IPS DF 6.9 (cell line): ENCODE measurements around the gene HGS.

Source experiments
- DNase-seq: peaks from one replicate; pipeline ENCODE4 v3.0.0-alpha.2; 2013; ENCODE audit warnings: low read depth, low spot score
- H3K27ac ChIP-seq: one replicate; pipeline ENCODE4 v1.5.1; 2013; ENCODE audit warnings: low read length, control low read depth
- H3K27me3 ChIP-seq: 2 replicates; pipeline ENCODE4 v1.6.1; 2013; ENCODE audit warnings: mild to moderate bottlenecking, low read length; ENCODE audit not compliant: control insufficient read depth, insufficient read depth
- H3K36me3 ChIP-seq: 2 replicates; pipeline ENCODE4 v1.6.1; 2013; ENCODE audit warnings: low read length; ENCODE audit not compliant: control insufficient read depth, insufficient read depth
- H3K4me1 ChIP-seq: 2 replicates; pipeline ENCODE4 v1.6.1; 2013; ENCODE audit warnings: low read length; ENCODE audit not compliant: control insufficient read depth, insufficient read depth
- H3K4me3 ChIP-seq: 2 replicates; pipeline ENCODE4 v1.5.1; 2013; ENCODE audit warnings: mild to moderate bottlenecking, low read length
- H3K9me3 ChIP-seq: 2 replicates; pipeline ENCODE4 v1.6.1; 2013; ENCODE audit warnings: low read length, inconsistent platforms; ENCODE audit not compliant: control insufficient read depth, insufficient read depth
- WGBS: extraction: QIAGEN DNeasy Blood & Tissue Kit; methylation state at CpG from one replicate; pipeline ENCODE4 v1.1.7; 2013; ENCODE audit warnings: mixed read lengths, missing lambda C conversion rate; ENCODE audit not compliant: insufficient read length, insufficient coverage; 5-methylcytosine and 5-hydroxymethylcytosine counted together

Gene HGS

GRCh38 chr17:81706232-81706611, 22.4 kb downstream of the HGS start:
- Histone ChIP-seq H3K4me3 (no peak overlapping the region), H3K27ac (no peak overlapping the region), H3K36me3 (peaks cover 38% of the 10 kb centered on the region), H3K4me1 (peaks cover 7% of the 10 kb centered on the region), H3K27me3 (no peaks in the 10 kb centered on the region), H3K9me3 (no peaks in the 10 kb centered on the region)
- no CpG with 5 or more reads among the region's 17 CpGs for WGBS
- no peak for DNase-seq

- Histone ChIP-seq H3K9me3 (no peaks in the 10 kb centered on the region), H3K4me3 (no peak overlapping the region), H3K27ac (no peak overlapping the region), H3K36me3 (peaks cover 32% of the 10 kb centered on the region), H3K4me1 (peaks cover 9% of the 10 kb centered on the region), H3K27me3 (no peaks in the 10 kb centered on the region)
- no peak for DNase-seq
- no CpG with 5 or more reads among the region's 54 CpGs for WGBS
Measured at GRCh38 chr17:81706757-81707624, 23.2 kb downstream of the HGS start.

GRCh38 chr17:81707725-81708646, 24.2 kb downstream of the HGS start:
- no peak overlapping the region for H3K27ac ChIP-seq
- no peak overlapping the region for H3K4me3 ChIP-seq
- no peaks in the 10 kb centered on the region for H3K9me3 ChIP-seq
- no peak for DNase-seq
- WGBS, result no CpG with 5 or more reads among the region's 25 CpGs
- no peaks in the 10 kb centered on the region for H3K27me3 ChIP-seq
- H3K4me1 ChIP-seq, result peaks cover 6% of the 10 kb centered on the region
- H3K36me3 ChIP-seq, result peaks cover 32% of the 10 kb centered on the region

DNA sequence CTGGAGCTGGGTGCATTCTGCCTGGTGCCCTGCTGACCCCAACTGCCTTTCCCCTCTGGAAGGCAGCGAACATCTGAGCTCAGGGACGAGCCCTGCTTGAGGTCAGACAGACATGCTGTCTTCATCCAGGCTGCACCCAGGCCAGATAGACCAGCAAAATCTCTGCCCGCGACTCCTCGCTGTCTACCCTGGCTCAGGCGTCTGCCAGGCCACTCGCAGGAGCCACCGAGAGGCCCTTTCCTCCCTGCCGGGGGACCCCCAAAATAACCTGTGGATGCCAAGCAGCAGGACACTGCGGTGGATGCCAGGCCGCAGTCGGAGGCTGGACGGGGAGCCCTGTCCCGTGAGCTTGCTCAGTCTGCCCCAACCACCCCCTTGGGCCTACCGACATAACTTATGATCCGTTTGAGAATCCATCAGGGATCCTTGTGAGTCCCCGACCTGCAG, 25.0 kb downstream of the HGS start:
- DNase-seq, result no peak
- WGBS, result no CpG with 5 or more reads among the region's 17 CpGs
- Histone ChIP-seq H3K9me3 (no peaks in the 10 kb centered on the region), H3K27me3 (no peaks in the 10 kb centered on the region), H3K36me3 (peaks cover 32% of the 10 kb centered on the region), H3K27ac (no peak overlapping the region), H3K4me1 (peaks cover 11% of the 10 kb centered on the region), H3K4me3 (no peak overlapping the region)

GRCh38 chr17:81710514-81711308, 26.9 kb downstream of the HGS start:
- H3K4me3 ChIP-seq, result peak overlapping the region; percentile 25; the same call in 1 of the 2 replicates
- no peaks in the 10 kb centered on the region for H3K9me3 ChIP-seq
- H3K36me3 ChIP-seq, result peaks cover 32% of the 10 kb centered on the region
- WGBS, result no CpG with 5 or more reads among the region's 29 CpGs
- H3K27ac ChIP-seq, result no peak overlapping the region
- no peak for DNase-seq
- peaks cover 9% of the 10 kb centered on the region; the same call in 1 of the 2 replicates for H3K4me1 ChIP-seq
- no peaks in the 10 kb centered on the region for H3K27me3 ChIP-seq

- no CpG with 5 or more reads among the region's 89 CpGs for WGBS
- DNase-seq, result no peak
- Histone ChIP-seq H3K27me3 (no peaks in the 10 kb centered on the region), H3K27ac (no peak within 1 kb of the TSS), H3K9me3 (no peaks in the 10 kb centered on the region), H3K36me3 (peaks cover 33% of the 10 kb centered on the region), H3K4me3 (peak within 1 kb of the TSS; percentile 89), H3K4me1 (peaks cover 9% of the 10 kb centered on the region; the same call in 1 of the 2 replicates)
Measured at GRCh38 chr17:81711814-81712467, 28.1 kb downstream of the HGS start, which contains the start of gene SLC25A10. SLC25A10 (plus strand) TSS chr17:81712284; CDS start chr17:81712427, 143 bp downstream.

DNA sequence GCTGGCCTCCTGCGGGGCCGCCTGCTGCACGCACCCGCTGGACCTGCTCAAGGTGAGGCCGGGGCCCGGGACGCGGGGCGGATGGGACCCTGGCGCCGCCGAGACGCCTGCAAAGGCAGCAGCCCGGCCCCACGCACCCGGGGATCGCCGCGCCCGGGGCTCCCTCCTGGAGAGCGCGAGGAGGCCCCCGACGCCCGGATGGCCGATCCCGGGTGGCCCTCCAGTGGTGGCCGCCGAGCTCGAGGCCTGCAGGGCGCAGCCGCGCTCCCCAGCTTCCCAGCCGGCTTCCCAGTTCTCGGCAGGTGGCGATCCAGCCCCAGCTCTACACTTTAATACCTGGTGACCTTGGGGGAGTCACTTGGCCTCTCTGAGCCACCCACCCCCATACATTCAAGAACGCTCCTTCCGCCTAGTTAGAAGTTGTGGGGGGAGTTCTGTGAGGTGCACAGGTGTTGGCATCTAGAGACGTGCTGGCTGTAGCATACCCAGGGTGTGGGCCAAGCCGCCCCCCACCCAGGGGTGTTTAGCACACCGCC, 28.7 kb downstream of the HGS start:
- DNase-seq, result no peak
- Histone ChIP-seq H3K4me1 (peaks cover 9% of the 10 kb centered on the region; the same call in 1 of the 2 replicates), H3K27ac (no peak overlapping the region), H3K4me3 (peak overlapping the region; percentile 89), H3K9me3 (no peaks in the 10 kb centered on the region), H3K27me3 (no peaks in the 10 kb centered on the region), H3K36me3 (peaks cover 28% of the 10 kb centered on the region)
- WGBS, result no CpG with 5 or more reads among the region's 41 CpGs

DNA sequence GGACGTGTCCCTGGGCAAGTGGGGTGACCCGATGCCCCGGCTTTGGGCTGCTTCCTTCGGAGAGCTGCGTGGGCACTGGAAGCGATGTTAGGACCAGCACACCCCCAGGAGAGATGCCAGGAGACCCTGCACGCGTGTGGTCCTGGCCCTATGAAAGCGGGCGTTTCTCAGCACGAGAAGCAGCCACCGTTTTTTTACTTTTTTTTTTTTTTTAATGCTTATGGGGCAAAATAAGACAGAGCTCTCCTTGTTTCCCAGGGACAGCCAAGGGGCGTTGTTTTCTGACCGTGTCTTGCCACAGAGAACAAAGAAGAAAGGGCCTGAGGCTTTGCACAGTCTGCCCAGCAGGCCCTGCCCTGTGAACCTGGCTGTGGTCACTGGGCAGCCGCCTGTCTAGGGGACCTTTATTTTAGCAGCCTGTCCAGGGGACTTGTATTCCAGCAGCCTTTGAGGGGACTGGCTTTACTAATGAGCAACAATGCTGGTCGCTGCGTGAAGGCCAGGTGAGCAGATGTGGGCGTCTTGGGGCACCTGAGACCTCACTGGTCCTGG, 29.3 kb downstream of the HGS start:
- Histone ChIP-seq H3K4me3 (peak overlapping the region; percentile 89; the same call in 1 of the 2 replicates), H3K27ac (no peak overlapping the region), H3K9me3 (no peaks in the 10 kb centered on the region), H3K27me3 (no peaks in the 10 kb centered on the region), H3K36me3 (peaks cover 26% of the 10 kb centered on the region), H3K4me1 (peaks cover 9% of the 10 kb centered on the region; the same call in 1 of the 2 replicates)
- DNase-seq, result no peak
- no CpG with 5 or more reads among the region's 18 CpGs for WGBS
